H9 (cell line): ENCODE measurements around the gene CDH4. TPM values are rescaled to one million over a fixed set of nuclear protein-coding genes. Genes with fewer than 3 reads are reported as not detected.
"Not testable (repeated sequence)": the region's sequence is repeated elsewhere in the genome, so short reads cannot be mapped to it uniquely, and the experiment has no call there.

Experiments
- DNase-seq: peaks from one replicate; pipeline ENCODE4 v3.0.0-alpha.2; 2017
- H2AFZ ChIP-seq: one replicate; pipeline ENCODE4 v1.6.1; 2013; ENCODE audit warnings: mild to moderate bottlenecking, low read length, control low read depth, moderate library complexity
- H2AK5ac ChIP-seq: 2 replicates; pipeline ENCODE4 v1.6.1; 2013; ENCODE audit warnings: low read length, control low read depth, mixed read lengths; ENCODE audit not compliant: insufficient read length
- H2BK120ac ChIP-seq: one replicate; pipeline ENCODE4 v1.6.1; 2013; ENCODE audit warnings: low read depth, mild to moderate bottlenecking, low read length, control low read depth, inconsistent platforms; ENCODE audit not compliant: poor library complexity, severe bottlenecking
- H2BK12ac ChIP-seq: 2 replicates; pipeline ENCODE4 v1.6.1; 2013; ENCODE audit warnings: low read length, control low read depth, mixed read lengths, low read depth; ENCODE audit not compliant: insufficient read length
- H2BK15ac ChIP-seq: 2 replicates; pipeline ENCODE4 v1.6.1; 2013; ENCODE audit warnings: low read depth, low read length, control low read depth
- H2BK20ac ChIP-seq: one replicate; pipeline ENCODE4 v1.6.1; 2013; ENCODE audit warnings: low read depth, mild to moderate bottlenecking, low read length, control low read depth, inconsistent platforms; ENCODE audit not compliant: poor library complexity, severe bottlenecking
- H2BK5ac ChIP-seq: 2 replicates; pipeline ENCODE4 v1.6.1; 2013; ENCODE audit warnings: low read length, control low read depth, mixed read lengths; ENCODE audit not compliant: insufficient read length
- H3K14ac ChIP-seq: 2 replicates; pipeline ENCODE4 v1.6.1; 2013; ENCODE audit warnings: low read length, control low read depth; ENCODE audit not compliant: insufficient read depth
- H3K18ac ChIP-seq: 2 replicates; pipeline ENCODE4 v1.6.1; 2013; ENCODE audit warnings: low read depth, mild to moderate bottlenecking, mixed read lengths, low read length, control low read depth; ENCODE audit not compliant: insufficient read length
- H3K23ac ChIP-seq: 2 replicates; pipeline ENCODE4 v1.6.1; 2013; ENCODE audit warnings: low read length, control low read depth, mixed read lengths, low read depth; ENCODE audit not compliant: insufficient read length
- H3K23me2 ChIP-seq: 2 replicates; pipeline ENCODE4 v1.6.1; 2013; ENCODE audit warnings: low read depth, mild to moderate bottlenecking, mixed read lengths, low read length, control low read depth; ENCODE audit not compliant: insufficient read length, poor library complexity, severe bottlenecking
- H3K27ac ChIP-seq: 2 replicates; pipeline ENCODE4 v1.5.1; 2013; ENCODE audit warnings: low read length, control low read depth, mixed read lengths, low read depth; ENCODE audit not compliant: insufficient read length
- H3K27me3 ChIP-seq: 2 replicates; pipeline ENCODE4 v1.6.1; 2013; ENCODE audit warnings: low read length, control low read depth, inconsistent platforms; ENCODE audit not compliant: insufficient read depth
- H3K4ac ChIP-seq: 2 replicates; pipeline ENCODE4 v1.6.1; 2013; ENCODE audit warnings: low read depth, mild to moderate bottlenecking, control low read depth, inconsistent platforms, low read length, moderate library complexity
- H3K4me1 ChIP-seq: 2 replicates; pipeline ENCODE4 v1.6.1; 2013; ENCODE audit warnings: low read length, control low read depth, inconsistent platforms; ENCODE audit not compliant: insufficient read depth
- H3K4me2 ChIP-seq: 2 replicates; pipeline ENCODE4 v1.6.1; 2013; ENCODE audit warnings: low read length, control low read depth, mixed read lengths; ENCODE audit not compliant: insufficient read length, insufficient read depth
- H3K56ac ChIP-seq: 2 replicates; pipeline ENCODE4 v1.6.1; 2013; ENCODE audit warnings: low read depth, mild to moderate bottlenecking, mixed read lengths, low read length, control low read depth; ENCODE audit not compliant: insufficient read length
- H3K79me1 ChIP-seq: 2 replicates; pipeline ENCODE4 v1.6.1; 2013; ENCODE audit warnings: low read depth, mild to moderate bottlenecking, moderate library complexity, low read length, control low read depth, inconsistent platforms; ENCODE audit not compliant: insufficient read depth, poor library complexity, severe bottlenecking
- H3K79me2 ChIP-seq: 2 replicates; pipeline ENCODE4 v1.6.1; 2013; ENCODE audit warnings: low read length, control low read depth, inconsistent platforms; ENCODE audit not compliant: insufficient read depth
- H3K9ac ChIP-seq: 2 replicates; pipeline ENCODE4 v1.6.1; 2013; ENCODE audit warnings: low read length, control low read depth, mixed read lengths; ENCODE audit not compliant: insufficient read length; ENCODE audit errors: extremely low read depth
- H3K9me3 ChIP-seq: one replicate; pipeline ENCODE4 v1.6.1; 2013; ENCODE audit warnings: low read depth, low read length, inconsistent platforms; ENCODE audit not compliant: control insufficient read depth
- H3T11ph ChIP-seq: one replicate; pipeline ENCODE4 v1.6.1; 2013; ENCODE audit warnings: mild to moderate bottlenecking, low read length, control low read depth, inconsistent platforms
- H4K20me1 ChIP-seq: one replicate; pipeline ENCODE4 v1.6.1; 2013; ENCODE audit not compliant: control insufficient read depth, insufficient read length, insufficient read depth
- H4K5ac ChIP-seq: 2 replicates; pipeline ENCODE4 v1.6.1; 2013; ENCODE audit warnings: low read depth, mild to moderate bottlenecking, mixed read lengths, low read length, control low read depth; ENCODE audit not compliant: insufficient read length
- H4K8ac ChIP-seq: replicated peaks from 2 replicates; pipeline ENCODE4 v1.6.1; 2013; ENCODE audit warnings: low read length, control low read depth, mixed read lengths, low read depth; ENCODE audit not compliant: insufficient read length
- H4K91ac ChIP-seq: 2 replicates; pipeline ENCODE4 v1.6.1; 2013; ENCODE audit warnings: low read depth, mild to moderate bottlenecking, moderate library complexity, mixed read lengths, low read length, control low read depth; ENCODE audit not compliant: insufficient read length
- H3K27ac Mint-ChIP-seq, 3 experiments: 2 replicates in 2 of 3; 3 replicates in 1 of 3; pipeline ENCODE4 v1.8.0; 2020 to 2021; ENCODE audit warnings: mixed read lengths in 3 of 3, mild to moderate bottlenecking in 1 of 3, moderate library complexity in 1 of 3
- H3K27me3 Mint-ChIP-seq: 2 replicates; pipeline ENCODE4 v1.8.0; 2021; ENCODE audit warnings: low read depth, mild to moderate bottlenecking, moderate library complexity, mixed read lengths
- H3K36me3 Mint-ChIP-seq, 3 experiments: 2 replicates in 2 of 3; 3 replicates in 1 of 3; pipeline ENCODE4 v1.8.0; 2020 to 2021; ENCODE audit warnings: low read depth in 3 of 3, mixed read lengths in 3 of 3; ENCODE audit not compliant: insufficient read depth in 1 of 3
- H3K4me1 Mint-ChIP-seq, 2 experiments: 2 replicates each; pipeline ENCODE4 v1.8.0; 2020; ENCODE audit warnings: mixed read lengths in 2 of 2
- H3K4me3 Mint-ChIP-seq, 2 experiments: 2 replicates in 1 of 2; 3 replicates in 1 of 2; pipeline ENCODE4 v1.8.0; 2020 to 2021; ENCODE audit warnings: mild to moderate bottlenecking in 2 of 2, mixed read lengths in 2 of 2, moderate library complexity in 1 of 2
- H3K9me3 Mint-ChIP-seq, 2 experiments: 2 replicates in 1 of 2; 3 replicates in 1 of 2; pipeline ENCODE4 v1.8.0; 2020; ENCODE audit warnings: mild to moderate bottlenecking in 2 of 2, mixed read lengths in 2 of 2, moderate library complexity in 1 of 2
- CTCF ChIP-seq: fragments of 200-600 bp; sonication (generic); conservative IDR thresholded peaks from 3 replicates; pipeline ENCODE4 v1.8.0; 2021; ENCODE audit warnings: antibody characterized with exemption, mild to moderate bottlenecking
- WGBS: extraction: QIAGEN DNeasy Blood & Tissue Kit; methylation state at CpG from one replicate; pipeline ENCODE4 v1.1.7; 2013; ENCODE audit warnings: missing lambda C conversion rate, low lambda C conversion rate, mixed read lengths; ENCODE audit not compliant: insufficient read length; ENCODE audit errors: extremely low coverage; 5-methylcytosine and 5-hydroxymethylcytosine counted together
- total RNA-seq: library from RNA; stranded (reverse); gene quantifications from 2 replicates; pipeline ENCODE4 v1.2.1, GENCODE V29; 2021

The CDH4 gene
- total RNA-seq, 1 experiment from 2014 or later = 3.0 TPM

- Histone ChIP-seq H3K14ac (no peak overlapping the region), H3K4ac (no peak overlapping the region), H3K23ac (no peak overlapping the region), H3K9ac (no peak overlapping the region), H3K27ac (no peak overlapping the region), H4K20me1 (no peaks in the 10 kb centered on the region), H4K8ac (no peak overlapping the region), H2BK5ac (no peak overlapping the region), H4K91ac (no peak overlapping the region), H3K79me2 (no peaks in the 10 kb centered on the region), H2BK20ac (no peak overlapping the region), H3K27me3 (no peaks in the 10 kb centered on the region), H2BK15ac (no peak overlapping the region), H3K56ac (no peak overlapping the region), H3K23me2 (no peaks in the 10 kb centered on the region), H3K79me1 (no peaks in the 10 kb centered on the region), H2BK120ac (no peak overlapping the region), H2AK5ac (no peak overlapping the region), H3K9me3 (no peaks in the 10 kb centered on the region), H3T11ph (no peak overlapping the region), H3K4me2 (no peak overlapping the region), H2AFZ (no peak overlapping the region), H2BK12ac (no peak overlapping the region), H3K18ac (no peak overlapping the region), H4K5ac (no peak overlapping the region), H3K4me1 (no peaks in the 10 kb centered on the region)
- H3K36me3 Mint-ChIP-seq = peaks cover 11 to 35% (median 34%) of the 10 kb centered on the region in 3 experiments
- no CpG with 5 or more reads among the region's 22 CpGs for WGBS
- H3K27ac Mint-ChIP-seq = peak overlapping the region in 2 of 3 experiments; percentile 7 to 82; a peak in 3 of 7 replicates
- TF ChIP-seq CTCF = peak; percentile 52
- H3K4me1 Mint-ChIP-seq = peaks cover 2% of the 10 kb centered on the region in 2 experiments; a peak in 2 of 4 replicates
- no peak for DNase-seq
- H3K4me3 Mint-ChIP-seq = no peak overlapping the region
- H3K9me3 Mint-ChIP-seq = no peaks in the 10 kb centered on the region; a peak in 1 of 5 replicates
- no peaks in the 10 kb centered on the region for H3K27me3 Mint-ChIP-seq
Measured at GRCh38 chr20:61980647-61981583, 728.9 kb downstream of the CDH4 start.

DNA sequence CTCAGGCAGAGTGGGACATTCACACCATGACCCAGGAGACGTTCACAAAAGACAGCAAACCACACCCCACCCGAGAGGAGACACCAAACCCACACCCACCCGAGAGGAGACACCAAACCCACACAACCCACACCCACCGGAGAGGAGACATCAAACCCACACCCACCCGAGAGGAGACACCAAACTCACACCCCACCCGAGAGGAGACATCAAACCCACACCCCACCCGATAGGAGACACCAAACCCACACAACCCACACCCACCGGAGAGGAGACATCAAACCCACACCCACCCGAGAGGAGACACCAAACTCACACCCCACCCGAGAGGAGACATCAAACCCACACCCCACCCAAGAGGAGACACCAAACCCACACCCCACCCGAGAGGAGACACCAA, 729.6 kb downstream of the CDH4 start:
- H4K20me1 ChIP-seq, H3K27ac Mint-ChIP-seq: not testable (repeated sequence)

More for the DNA sequence above, 729.6 kb downstream of the CDH4 start:
- H3K4me2 ChIP-seq, DNase-seq, H4K91ac ChIP-seq, H3K79me1 ChIP-seq, H3K79me2 ChIP-seq, H2BK5ac ChIP-seq, H2AK5ac ChIP-seq, H3K27me3 Mint-ChIP-seq, H3K4ac ChIP-seq, H4K8ac ChIP-seq, H3K56ac ChIP-seq, H3K9ac ChIP-seq, H2AFZ ChIP-seq, H2BK12ac ChIP-seq, H3K9me3 Mint-ChIP-seq, H3K27ac ChIP-seq, H3K4me1 Mint-ChIP-seq, H3K23ac ChIP-seq, H3K4me1 ChIP-seq, H3T11ph ChIP-seq, H4K5ac ChIP-seq, H3K14ac ChIP-seq, H3K27me3 ChIP-seq, H3K4me3 Mint-ChIP-seq, H3K18ac ChIP-seq, H2BK15ac ChIP-seq, H3K23me2 ChIP-seq, H2BK120ac ChIP-seq, H2BK20ac ChIP-seq, H3K9me3 ChIP-seq: not testable (repeated sequence)
- peaks cover 15 to 39% (median 37%) of the 10 kb centered on the region in 3 experiments for H3K36me3 Mint-ChIP-seq
- WGBS = no CpG with 5 or more reads among the region's 11 CpGs
